ENCODE data around the gene PMEPA1.

Gene PMEPA1

GRCh38 chr20:57749869-57750268 lies 40.1 kb upstream of the PMEPA1 start:
- TF ChIP-seq EZH2phosphoT487 (IDR thresholded peaks at IDR 0.05; ENCODE audit: low read depth) (no peak), CTCF (IDR thresholded peaks at IDR 0.05; ENCODE audit: low read depth, low read length) (no peak)
- Histone ChIP-seq H3K36me3 (replicated peaks; ENCODE audit: low read depth, low read length) (no peaks in the 10 kb centered on the region), H3K27ac (ENCODE audit: low read length) (no peak overlapping the region), H3K27me3 (ENCODE audit: low read depth, low read length) (peaks cover 71% of the 10 kb centered on the region), H3K9ac (ENCODE audit: low read length) (no peak overlapping the region), H3K4me3 (ENCODE audit: low read length) (no peak overlapping the region), H4K20me1 (ENCODE audit: insufficient read depth, low read length) (no peaks in the 10 kb centered on the region), H3K9me3 (ENCODE audit: insufficient read depth, low read length) (no peaks in the 10 kb centered on the region), H3K79me2 (ENCODE audit: low read length) (no peaks in the 10 kb centered on the region), H2AFZ (ENCODE audit: low read depth, low read length) (no peak overlapping the region), H3K4me1 (ENCODE audit: low read length) (no peaks in the 10 kb centered on the region), H3K4me2 (ENCODE audit: low read length) (no peak overlapping the region)

- Histone ChIP-seq H3K9ac (ENCODE audit: low read length) (no peak overlapping the region), H3K27me3 (ENCODE audit: low read depth, low read length) (peaks cover 71% of the 10 kb centered on the region), H2AFZ (ENCODE audit: low read depth, low read length) (no peak overlapping the region), H3K27ac (ENCODE audit: low read length) (no peak overlapping the region), H4K20me1 (ENCODE audit: insufficient read depth, low read length) (no peaks in the 10 kb centered on the region), H3K4me3 (ENCODE audit: low read length) (0 out of 2 replicates have a peak overlapping the region, but pooled peaks have one; percentile 23), H3K9me3 (ENCODE audit: insufficient read depth, low read length) (no peaks in the 10 kb centered on the region), H3K36me3 (replicated peaks; ENCODE audit: low read depth, low read length) (no peaks in the 10 kb centered on the region), H3K4me1 (ENCODE audit: low read length) (no peaks in the 10 kb centered on the region), H3K79me2 (ENCODE audit: low read length) (no peaks in the 10 kb centered on the region), H3K4me2 (ENCODE audit: low read length) (peak overlapping the region; percentile 21)
- TF ChIP-seq CTCF (IDR thresholded peaks at IDR 0.05; ENCODE audit: low read depth, low read length) (no peak), EZH2phosphoT487 (IDR thresholded peaks at IDR 0.05; ENCODE audit: low read depth) (no peak)
These were observed 39.4 kb upstream of the PMEPA1 start for GRCh38 chr20:57749131-57749690.

- TF ChIP-seq EZH2phosphoT487 (IDR thresholded peaks at IDR 0.05; ENCODE audit: low read depth): no peak
- TF ChIP-seq CTCF (IDR thresholded peaks at IDR 0.05; ENCODE audit: low read depth, low read length): no peak
- peaks cover 71% of the 10 kb centered on the region for H3K27me3 ChIP-seq (ENCODE audit: low read depth, low read length)
- no peak overlapping the region for H2AFZ ChIP-seq (ENCODE audit: low read depth, low read length)
- H3K79me2 ChIP-seq (ENCODE audit: low read length): no peaks in the 10 kb centered on the region
- peak overlapping the region; percentile 23 for H3K4me3 ChIP-seq (ENCODE audit: low read length)
- no peaks in the 10 kb centered on the region for H4K20me1 ChIP-seq (ENCODE audit: insufficient read depth, low read length)
- H3K36me3 ChIP-seq (replicated peaks; ENCODE audit: low read depth, low read length): no peaks in the 10 kb centered on the region
- no peaks in the 10 kb centered on the region for H3K4me1 ChIP-seq (ENCODE audit: low read length)
- peak overlapping the region; percentile 21 for H3K4me2 ChIP-seq (ENCODE audit: low read length)
- H3K9me3 ChIP-seq (ENCODE audit: insufficient read depth, low read length): no peaks in the 10 kb centered on the region
- H3K27ac ChIP-seq (ENCODE audit: low read length): no peak overlapping the region
- H3K9ac ChIP-seq (ENCODE audit: low read length): no peak overlapping the region
These were observed 38.9 kb upstream of the PMEPA1 start for GRCh38 chr20:57748601-57749130.

DNA sequence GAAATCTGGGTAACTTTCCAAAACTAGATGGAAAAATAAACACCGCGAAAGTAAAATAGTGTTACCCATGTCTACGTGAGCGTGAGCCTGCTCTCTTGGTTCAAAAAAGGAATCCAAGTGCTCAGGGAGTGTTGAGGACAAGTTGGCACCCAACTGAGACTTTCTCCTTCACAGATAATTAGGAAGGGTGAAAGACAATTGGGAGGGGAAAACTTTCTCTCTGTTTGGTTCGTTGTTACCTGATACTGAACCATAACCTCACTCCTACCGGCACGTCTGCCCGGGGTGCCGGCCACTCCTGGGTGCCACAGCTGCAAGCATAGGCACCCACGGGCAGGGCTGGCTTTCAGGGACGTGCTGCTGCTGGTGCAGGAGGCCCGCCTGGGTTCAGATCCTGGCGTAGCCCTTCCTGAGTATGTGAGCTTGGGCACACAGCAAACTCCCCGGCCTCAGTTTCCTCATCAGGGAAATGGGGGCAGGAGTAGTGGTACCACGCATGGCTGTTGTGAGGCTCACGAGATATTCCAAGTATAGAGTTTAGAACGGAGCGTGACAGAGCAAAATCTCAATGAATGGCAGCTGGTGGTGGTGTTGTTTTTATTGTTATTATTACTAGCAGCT lies 38.2 kb upstream of the PMEPA1 start:
- no peak for TF ChIP-seq EZH2phosphoT487 (IDR thresholded peaks at IDR 0.05; ENCODE audit: low read depth)
- TF ChIP-seq CTCF (IDR thresholded peaks at IDR 0.05; ENCODE audit: low read depth, low read length): no peak
- no peaks in the 10 kb centered on the region for H3K9me3 ChIP-seq (ENCODE audit: insufficient read depth, low read length)
- H3K4me2 ChIP-seq (ENCODE audit: low read length): no peak overlapping the region
- H2AFZ ChIP-seq (ENCODE audit: low read depth, low read length): no peak overlapping the region
- no peak overlapping the region for H3K27ac ChIP-seq (ENCODE audit: low read length)
- H3K36me3 ChIP-seq (replicated peaks; ENCODE audit: low read depth, low read length): no peaks in the 10 kb centered on the region
- peaks cover 68% of the 10 kb centered on the region for H3K27me3 ChIP-seq (ENCODE audit: low read depth, low read length)
- H3K79me2 ChIP-seq (ENCODE audit: low read length): no peaks in the 10 kb centered on the region
- H3K4me3 ChIP-seq (ENCODE audit: low read length): no peak overlapping the region
- H3K4me1 ChIP-seq (ENCODE audit: low read length): no peaks in the 10 kb centered on the region
- no peaks in the 10 kb centered on the region for H4K20me1 ChIP-seq (ENCODE audit: insufficient read depth, low read length)
- no peak overlapping the region for H3K9ac ChIP-seq (ENCODE audit: low read length)

Data from OCI-LY3 (cell line).